Islet of Langerhans (tissue), 1 donor: Measurements from ENCODE around the gene SPATC1L.
"Not testable (repeated sequence)": the region's sequence is repeated elsewhere in the genome, so short reads cannot be mapped to it uniquely, and the experiment has no call there.

Source experiments
- FAIRE-seq: peaks from one replicate; lab custom pipeline; 2011; peaks lifted over from hg19 to GRCh38; lab: Jason Lieb, UNC

Gene SPATC1L

DNA sequence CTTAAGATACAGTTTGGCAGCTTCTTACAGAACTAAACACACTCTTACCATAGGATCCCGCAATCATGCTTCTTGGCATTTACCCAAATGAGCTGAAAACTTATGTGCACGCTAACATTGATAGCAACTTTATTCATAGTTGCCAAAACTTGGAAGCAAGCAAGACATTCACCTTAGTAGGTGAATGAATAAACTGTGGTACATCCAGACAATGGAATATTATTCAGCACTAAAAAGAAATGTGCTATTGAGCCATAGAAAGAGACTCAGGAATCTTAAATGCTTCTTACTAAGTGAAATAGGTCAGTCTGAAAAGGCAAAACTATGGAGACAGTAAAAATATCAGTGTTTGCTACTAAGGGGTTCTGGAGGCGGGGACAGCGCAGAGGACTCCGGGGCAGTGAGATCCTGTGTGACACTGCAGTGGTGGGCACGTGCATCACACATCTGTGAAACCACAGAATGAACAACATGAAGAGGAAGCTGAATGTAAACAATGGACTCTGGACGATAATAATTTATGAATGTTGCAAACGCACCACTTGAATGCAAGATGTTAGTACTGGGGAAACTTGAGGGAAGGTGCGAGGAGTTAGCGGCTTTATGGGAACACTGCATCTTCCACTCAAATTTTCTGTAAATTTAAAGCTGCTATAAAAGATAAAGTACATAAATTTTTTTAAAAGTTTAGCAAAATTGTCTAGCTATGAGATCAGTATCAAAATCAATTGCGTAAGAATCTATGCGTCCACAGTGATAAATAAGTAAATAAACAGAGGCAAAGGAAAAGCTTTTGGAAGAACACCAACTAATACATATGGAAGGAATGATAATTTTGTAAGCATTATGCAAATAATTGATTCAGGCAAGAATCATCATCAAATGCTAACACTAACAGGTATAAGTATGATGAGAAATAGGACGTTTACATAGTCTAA, 15.4 kb upstream of the SPATC1L start:
- no peak for FAIRE-seq

DNA sequence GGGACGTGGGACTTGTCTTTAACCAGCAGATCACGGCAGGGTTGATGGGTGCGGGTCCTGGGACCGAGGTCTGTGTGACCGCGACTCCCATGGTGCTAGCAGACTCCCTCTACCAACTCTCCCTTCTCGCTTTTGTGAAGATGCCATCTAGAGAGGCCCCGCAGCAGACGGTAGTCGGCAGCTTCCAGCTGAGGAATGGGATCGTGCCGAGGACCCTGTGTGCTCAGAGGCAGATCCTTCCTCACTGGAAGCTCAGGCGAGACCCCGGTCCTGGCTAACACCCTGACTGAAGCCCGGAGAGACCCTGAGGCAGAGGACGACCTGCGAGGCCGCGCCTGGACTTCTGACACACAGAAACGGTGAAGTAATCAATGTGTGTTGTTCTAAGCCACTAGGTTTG, 12.5 kb upstream of the SPATC1L start:
- FAIRE-seq: no peak

DNA sequence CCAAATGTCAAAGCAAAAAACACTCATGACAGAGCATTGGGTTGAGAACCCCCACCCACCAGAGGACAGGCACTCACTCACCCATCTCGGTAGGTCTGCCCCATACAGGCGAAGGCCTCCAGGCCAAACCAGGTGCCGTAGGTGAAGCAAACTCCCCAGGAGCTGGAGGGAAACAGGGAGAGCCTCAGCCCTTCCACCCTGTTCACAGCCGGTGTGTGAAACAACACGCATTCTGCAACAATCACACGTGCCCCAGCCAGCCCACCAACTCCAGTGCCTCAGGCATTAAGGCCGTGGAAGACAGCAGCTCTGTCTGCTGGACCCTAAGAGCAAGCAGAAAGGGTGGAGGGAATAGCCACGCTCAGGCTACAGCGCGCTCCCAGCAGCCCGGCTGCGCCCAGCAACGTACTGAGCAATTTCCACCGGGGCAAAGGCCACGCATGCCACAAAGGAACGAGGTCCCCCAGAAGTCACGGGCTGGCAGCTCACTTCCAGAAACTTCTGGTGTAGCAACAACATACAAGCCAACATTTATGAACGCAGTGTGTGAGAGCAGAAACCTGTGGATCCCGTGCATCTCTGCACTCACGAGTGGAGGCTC, 11.4 kb upstream of the SPATC1L start:
- FAIRE-seq: no peak

DNA sequence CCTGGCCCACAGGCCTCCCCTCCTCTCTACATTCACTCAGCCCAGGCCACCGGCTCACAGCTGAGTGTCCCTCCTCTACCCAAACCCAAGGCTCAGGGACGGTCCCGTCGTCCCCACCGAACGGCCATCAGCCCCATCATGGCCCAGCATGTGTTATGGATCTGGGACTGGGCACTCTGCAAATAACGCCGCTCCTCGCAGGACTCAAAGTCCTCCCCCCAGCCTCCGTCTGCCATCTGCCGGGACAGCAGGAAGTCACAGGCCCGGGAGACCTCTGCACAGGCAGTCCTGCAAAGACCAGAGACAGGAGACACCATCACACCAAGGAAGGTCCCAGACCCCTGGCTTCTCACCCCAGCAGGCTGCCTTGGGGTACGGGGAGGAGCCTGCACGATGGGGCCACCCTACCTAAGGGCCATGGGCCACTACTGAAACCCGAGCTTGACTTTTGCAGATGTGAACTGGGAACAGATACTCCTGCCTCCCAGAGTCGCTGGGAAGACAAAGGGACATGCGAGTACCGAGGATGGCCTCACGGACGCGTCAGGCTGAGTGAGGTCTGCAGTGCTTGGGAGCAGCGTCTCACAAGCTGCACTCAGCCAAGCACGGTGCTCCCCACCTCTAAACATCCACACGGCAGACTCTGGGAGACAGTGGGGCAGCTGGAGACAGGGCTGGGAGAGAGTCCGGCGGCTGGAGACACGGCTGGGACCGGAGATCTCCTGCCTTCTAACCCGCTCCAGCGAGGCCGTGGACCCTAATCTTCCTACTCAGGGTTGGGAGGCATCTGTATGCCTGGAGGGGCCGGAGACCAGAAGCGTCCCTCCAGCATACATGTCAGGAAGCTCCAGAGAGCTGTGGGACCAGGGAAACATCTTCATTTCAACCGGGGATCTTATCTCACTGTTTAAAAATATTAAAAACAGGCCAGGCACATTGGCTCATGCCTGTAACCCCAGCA, 10.4 kb upstream of the SPATC1L start:
- no peak for FAIRE-seq

DNA sequence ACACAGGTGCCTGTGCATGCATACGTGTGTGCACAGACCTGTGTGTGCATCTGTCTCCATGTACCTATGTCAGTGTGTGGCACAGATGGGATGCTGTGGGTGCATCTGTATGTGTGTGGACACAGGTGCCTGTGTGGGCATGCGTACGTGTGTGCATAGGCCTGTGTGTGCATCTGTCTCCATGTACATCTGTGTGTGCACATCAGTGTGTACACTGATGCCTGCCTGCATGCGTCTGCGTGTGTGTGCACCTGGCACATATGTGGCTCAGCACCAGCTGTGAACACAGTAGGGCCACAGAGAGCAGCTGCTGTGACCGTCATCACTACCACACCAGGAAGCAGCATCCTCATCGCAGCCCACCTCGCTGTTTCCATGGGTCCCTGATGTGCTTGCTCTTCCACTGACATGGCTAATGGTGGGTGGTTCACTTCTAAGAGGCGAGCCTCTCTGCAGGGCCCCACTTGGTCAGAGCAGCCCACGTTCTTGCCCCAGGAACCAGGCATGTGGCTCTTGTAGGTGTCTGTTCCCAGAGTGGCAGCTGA, 9.6 kb upstream of the SPATC1L start:
- FAIRE-seq: no peak

DNA sequence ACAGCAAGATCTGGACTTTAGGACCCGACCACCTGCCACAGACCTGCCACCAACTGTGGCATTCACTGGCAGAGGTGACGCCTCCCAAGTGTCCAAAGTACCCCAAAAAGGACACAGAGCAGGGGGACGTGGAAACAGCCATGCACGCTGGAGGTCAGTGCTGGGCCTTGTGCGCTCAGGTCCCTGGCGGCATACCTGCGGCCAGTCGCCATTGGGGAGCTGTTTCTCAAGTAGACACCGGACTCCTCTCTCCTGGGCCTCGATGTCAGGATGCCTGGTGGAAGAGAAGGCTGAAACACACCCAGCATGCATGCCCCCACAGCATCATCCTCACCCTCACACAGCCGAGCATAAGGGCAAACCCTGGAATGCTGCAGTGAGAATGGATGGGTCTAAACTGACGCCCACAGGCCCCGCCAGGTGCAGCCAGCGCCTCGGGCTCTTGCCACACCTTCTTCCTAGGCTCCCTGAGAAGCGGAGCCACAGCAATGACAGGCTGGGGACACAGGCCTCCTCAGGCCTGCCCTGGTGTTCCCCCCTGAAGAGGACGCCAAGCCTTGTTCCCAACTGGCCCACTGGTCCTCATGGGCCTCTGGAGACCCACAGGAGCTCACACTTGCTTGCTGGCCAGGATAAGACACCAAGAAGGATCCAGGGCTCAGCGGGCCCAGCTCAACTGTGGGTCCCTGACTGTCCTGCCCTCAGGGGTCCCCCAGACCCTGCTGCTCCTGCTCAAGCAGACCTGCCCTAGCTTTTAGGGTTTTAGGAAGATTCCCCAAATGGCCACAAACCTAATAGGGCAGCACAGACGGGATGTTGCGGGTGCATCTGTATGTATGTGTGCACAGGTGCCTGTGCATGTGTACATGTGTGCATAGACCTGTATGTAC, 7.7 kb upstream of the SPATC1L start:
- no peak for FAIRE-seq

DNA sequence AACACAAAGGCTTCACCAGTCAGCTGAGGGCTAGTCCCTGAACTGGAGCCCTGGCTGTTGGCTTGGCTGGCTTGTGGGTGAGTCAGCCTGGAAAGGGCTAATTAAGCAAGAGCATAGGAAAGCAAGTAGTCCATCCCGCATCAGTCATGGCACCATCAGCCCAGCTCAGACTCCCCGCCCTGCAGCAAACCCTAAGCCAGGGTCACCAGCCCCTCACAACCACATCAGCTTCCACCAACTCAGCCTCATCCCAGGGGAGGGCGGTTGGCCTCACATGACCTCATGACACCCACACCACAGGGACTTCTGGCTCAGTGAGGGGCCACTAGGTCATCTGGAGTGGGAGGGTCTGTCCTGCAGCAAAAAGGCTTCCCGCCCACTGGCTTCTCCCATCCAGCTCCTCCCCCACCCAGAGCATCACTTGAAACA, 7.0 kb upstream of the SPATC1L start:
- no peak for FAIRE-seq

DNA sequence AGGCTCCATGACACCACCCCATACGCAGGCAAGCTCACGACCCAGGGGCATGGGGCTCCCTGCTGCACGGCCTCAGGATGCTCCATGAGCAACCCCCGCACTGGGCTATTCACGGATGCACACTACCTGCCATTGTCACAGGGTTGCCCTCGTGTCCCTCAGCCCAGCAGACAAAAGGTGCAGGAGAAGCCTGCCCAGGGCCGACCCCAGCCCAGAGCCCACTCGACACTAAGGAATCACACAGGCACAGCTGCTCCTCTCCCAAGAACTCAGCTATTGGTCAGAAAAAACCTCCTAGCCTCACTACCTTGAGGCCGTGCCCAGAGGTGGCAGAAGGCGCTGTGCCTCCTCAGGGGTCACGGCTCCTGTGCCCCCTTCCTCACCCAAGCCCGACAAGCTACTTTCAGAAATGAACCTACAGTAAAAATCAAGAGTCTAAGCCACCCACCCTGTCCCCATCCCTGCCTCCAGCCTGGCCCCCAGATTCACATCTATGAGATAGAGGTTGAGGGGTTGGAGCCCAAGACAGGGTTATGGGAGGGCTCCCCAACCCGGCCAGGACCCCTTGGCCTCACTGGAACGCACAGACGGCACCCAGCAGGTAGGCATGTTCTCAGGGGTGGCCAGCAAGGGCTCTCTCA, 6.4 kb upstream of the SPATC1L start:
- no peak for FAIRE-seq

DNA sequence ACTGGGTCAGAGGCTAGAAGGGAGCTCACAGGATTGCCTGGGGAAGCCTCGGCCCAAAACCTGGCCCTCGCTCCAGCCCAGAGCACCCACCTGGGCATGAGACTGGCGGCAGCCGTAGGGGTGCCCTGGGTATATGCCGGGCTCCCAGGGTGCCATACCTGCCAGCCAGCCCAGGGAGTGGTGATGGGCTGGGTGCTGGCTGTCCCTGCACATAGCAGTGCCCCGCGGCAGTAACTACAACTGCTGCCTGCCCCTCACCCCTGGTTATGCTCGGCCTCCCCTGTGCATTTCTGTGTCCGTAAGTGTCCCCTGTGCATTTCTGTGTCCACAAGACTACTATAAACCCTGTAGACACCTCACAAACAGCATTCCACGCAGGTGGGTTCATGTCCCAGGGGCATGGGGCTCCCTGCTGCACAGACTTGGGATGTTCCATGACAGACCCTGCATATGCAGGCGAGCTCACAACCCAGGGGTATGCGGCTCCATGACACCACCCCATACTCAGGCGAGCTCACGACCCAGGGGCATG, 5.8 kb upstream of the SPATC1L start:
- FAIRE-seq: no peak

DNA sequence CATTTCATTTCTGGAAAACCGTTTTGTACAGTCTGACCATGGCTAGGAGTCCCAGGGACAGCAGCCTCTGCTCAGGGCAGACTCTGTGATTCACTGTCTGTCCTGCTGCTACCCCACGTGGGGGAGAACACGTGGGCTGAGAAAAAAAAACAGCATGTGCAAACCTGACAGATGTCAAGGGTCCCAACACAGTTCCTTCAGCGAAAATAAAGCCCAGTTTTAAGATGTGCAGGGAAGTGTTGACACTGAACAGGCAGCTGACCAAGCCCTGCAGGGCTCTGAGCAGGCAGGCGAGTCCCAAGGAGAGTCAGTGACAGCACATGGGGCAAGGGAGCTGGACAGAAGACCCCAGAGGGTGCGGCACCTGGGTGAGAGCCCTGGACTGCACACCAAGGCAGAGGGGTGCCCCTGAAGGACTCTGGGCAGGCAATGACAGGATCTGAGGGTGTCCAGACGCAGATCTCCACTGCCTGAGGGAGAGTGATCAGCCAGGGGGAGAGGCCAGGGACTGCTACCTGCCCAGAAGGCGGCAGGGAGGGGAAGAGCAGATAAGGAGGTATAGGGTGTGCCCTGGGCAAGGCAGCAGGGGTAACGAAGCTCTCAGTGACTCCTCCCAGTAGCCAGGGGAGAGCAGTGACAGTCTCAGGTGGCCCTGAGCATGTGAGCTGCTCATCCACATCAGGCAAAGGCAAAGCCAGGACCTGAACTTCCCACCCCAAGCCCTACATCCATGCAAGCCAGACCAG, 5.1 kb upstream of the SPATC1L start:
- no peak for FAIRE-seq

DNA sequence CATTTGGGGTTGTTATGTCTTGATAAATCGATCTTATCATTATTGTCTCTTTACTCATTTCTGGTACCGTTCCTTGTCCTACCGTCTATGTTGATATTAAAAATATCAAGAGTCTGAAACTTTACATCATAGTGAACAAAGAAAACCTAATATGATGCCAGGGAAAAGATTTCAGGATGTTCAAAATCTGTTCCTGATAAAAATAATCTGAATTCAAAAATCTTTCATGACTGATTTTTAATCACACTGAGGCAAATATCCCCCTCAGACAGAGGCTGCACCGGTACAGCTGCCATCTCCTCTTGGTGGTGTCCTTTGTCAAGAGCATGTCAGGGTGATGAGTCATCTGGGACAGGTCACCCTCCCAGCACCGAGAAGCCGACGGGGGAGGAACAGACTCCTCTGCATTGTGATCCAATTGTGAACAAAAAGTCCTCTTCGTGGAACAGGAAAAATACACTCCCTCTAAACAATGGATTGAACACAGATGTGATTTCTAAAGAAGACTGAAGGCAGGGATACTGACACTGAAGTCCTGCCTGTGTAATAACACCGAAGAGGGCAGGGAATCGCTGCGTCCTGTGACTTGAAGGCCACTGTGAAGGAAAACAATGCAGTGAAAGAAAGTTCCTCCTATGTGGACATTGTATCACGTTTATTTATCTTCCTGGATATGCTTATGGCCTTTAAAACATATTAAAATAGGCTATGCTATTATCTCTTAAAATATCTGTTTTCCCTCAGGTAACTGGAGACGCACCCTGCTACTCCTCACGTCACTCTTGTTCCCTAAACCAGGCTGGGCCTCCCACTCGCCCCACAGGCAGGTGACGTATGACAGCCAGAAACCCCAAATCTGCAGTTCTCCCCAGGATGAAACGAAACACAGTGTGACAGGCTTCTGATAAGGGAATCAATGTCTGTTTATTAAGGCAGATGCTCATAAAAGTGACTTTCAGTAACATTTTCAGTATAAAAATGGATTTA, 4.3 kb upstream of the SPATC1L start:
- no peak for FAIRE-seq

DNA sequence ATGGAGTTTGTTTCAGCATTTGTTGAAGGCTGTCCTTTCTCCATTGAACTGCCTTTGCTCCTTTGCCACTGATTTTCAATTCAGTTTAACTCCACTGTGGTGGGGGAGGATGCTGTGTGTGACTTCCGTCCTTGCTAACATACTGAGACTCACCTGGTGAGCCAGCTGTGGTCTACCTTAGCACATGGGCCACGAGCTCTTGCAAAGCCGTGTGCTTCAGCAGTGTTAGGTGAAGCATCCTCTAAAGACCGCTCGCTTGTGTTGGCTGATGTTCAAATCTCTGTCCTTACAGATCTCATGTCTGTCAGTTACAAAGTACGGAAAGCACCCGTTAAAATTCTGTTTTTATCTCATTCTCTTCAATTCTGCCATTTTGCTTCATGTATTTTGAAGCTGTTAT, 3.6 kb upstream of the SPATC1L start:
- FAIRE-seq: no peak

DNA sequence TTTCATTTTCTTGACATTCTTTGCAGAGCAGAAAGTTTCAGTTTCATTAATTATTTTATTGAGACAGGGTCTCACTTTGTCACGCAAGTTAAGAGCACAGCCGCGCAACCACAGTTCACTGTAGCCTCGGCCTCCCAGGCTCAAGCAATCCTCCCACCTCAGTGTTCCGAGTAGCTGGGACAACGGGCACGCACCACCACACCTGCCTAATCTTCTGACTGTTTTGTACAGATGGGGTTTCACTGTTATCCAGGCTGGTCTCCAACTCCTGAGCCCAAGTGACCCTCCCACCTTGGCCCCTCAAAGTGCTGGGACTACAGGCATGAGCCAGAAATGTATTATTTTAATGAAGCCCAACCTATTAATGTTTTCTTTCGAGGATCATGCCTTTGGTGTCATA, 3.0 kb upstream of the SPATC1L start:
- FAIRE-seq: no peak

DNA sequence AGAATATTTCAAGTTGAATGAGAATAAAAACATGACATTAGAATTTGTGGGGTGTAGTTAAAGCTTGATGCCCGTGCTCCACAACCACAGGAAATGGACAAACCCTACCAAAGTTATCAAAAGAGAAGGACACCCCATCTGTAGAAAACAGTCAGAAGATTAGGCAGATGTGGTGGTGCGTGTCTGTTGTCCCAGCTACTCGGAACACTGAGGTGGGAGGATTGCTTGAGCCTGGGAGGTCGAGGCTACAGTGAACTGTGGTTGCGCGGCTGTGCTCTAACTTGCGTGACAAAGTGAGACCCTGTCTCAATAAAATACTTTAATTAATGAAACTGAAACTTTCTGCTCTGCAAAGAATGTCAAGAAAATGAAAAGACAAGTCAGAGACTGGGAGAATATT, 1.5 kb upstream of the SPATC1L start:
- FAIRE-seq: no peak

DNA sequence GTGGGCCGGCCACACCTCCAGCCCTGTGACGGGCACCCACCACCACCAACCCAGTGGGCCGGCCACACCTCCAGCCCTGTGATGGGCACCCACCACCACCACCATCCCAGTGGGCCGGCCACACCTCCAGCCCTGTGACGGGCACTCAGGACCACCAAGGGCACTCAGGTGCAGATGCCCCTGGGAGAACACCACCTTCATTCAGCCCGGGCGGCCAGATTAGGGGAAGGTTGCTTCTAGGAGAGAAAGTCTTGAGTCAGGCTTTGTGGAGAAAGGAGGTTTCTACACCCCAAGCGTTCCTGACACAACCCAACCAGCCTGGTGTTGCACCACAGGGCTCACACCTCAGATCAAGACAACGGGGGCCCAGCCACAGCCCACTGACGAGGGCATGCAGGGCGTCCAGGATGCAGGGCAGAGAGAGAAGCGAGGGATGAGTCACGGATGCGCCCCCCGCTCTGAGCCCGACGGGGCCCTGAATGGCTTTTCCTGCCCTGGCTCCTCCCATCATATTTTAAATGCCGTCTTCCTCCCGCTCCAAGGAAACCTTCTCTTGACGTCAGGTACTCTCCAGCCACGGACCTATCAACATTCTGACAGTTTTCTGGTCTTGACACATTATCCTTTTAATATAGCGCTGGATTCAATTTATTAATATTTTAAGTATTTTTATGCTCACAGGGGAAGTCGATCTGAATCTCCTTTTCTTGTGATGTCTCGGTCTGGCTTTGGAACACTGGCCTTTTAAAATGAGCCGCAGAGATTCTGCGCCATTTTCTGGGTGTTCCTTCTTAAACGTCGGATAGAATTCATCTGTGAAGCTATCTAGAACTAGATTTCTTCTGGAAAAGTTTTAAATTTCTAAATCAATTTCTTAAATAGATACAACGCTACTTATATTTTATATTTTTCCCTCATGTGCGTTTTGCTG, 631 bp upstream of the SPATC1L start:
- no peak for FAIRE-seq

DNA sequence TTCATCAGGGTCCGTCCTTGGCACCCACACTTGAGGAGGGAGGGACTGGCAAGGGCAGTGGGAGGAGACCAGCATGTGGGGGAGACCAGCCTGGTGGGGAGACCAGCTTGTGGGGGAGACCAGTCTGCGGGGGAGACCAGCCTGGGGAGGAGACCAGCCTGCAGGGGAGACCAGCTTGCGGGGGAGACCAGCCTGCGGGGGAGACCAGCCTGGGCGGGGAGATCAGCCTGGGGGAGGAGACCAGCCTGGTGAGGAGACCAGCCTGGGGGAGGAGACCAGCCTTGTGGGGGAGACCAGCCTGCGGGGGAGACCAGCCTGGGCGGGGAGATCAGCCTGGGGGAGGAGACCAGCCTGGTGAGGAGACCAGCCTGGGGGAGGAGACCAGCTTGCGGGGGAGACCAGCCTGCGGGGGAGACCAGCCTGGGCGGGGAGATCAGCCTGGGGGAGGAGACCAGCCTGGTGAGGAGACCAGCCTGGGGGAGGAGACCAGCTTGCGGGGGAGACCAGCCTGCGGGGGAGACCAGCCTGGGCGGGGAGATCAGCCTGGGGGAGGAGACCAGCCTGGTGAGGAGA, 836 bp downstream of the SPATC1L start:
- FAIRE-seq: not testable (repeated sequence)
